ENCODE results near the gene CIB2.

CIB2 gene

DNA sequence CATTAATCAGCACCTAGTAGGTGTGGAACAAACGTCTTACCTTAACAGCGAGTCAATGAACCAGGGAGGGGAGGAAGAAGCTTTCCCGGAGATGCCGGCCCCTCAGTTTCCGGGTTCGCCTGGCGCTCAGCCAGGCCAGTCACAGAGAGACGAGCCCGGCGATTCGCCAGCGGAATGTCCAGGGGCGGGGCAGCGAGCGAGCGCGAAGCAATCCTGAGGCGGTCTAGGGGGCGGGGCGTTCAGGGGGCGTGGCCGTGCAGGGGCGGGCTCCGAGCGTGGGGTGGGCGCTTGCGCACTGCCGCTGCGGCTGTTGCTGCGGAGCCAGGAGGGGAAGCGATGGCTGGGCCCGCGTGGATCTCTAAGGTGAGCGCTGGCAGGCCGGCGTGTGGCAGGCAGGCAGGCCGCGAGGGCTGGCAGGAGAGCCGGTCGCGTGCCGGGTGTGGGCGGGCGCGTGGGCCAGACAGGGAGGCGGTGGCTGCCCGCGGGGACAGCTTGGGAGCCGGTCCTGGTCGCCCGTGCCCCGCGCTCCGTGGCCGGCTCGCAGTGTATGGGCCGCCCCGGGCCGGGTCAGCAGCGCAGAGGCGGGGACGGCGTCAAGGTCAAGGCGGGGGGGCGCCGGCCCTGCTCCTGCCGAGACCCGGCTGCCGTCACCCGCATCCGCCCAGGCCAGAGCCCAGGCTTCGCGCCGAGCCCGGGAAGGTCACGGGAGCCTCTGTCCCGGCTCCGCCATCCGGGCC is 18.0 kb upstream of the CIB2 start, which contains the start of gene IDH3A:
TSS of gene IDH3A (plus strand) at position 295 of the 737 bp plus-strand sequence. CDS start at position 337, 42 bp downstream.
- peak; percentile 99 for DNase-seq

GRCh38 chr15:78148392-78149067 is 17.3 kb upstream of the CIB2 start:
- peak; percentile 9 for DNase-seq

DNA sequence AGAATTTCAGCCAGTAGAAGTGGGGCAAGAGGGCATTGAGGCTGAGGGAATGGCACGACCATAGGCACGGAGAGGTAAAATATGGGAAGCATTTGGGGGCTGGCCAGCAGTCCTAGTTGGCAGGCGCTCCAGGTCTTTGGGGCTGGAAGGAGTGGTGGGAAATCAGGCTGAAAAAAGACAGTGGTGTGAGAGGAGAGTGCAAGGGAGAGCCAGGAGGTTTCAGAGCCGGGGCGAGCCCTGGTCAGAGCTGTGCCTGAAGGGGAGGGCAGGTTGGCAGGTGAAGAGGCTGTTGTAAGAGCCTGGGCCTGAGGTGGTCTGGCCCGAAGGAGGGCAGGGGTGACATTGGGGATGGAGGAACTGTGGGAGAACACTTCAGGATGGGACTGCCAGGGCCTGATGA is 16.3 kb upstream of the CIB2 start:
- no peak for DNase-seq

GRCh38 chr15:78146425-78147154 is 15.3 kb upstream of the CIB2 start:
- no peak for DNase-seq

GRCh38 chr15:78142332-78142731 is 11.1 kb upstream of the CIB2 start:
- DNase-seq, result no peak

DNA sequence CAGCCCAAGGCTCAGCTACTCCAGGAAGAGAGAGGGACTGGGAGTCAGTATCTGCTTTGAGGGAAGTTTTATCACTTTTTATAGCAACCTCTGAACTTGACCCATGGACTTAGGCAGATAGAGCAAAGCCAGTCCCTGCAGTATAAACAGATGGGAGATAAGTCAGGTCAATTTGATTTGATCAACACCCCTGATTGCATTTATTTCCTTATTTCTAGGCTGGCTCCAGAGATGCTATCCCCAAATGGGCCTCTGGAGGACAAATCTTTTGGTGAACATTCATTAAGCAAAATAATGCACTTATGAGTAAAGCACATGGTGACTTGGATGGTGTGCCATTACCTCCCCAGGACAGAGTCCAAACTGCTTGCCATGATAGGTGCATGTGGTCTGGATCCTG is 9.0 kb upstream of the CIB2 start:
- DNase-seq, result no peak

GRCh38 chr15:78139578-78139977 is 8.3 kb upstream of the CIB2 start:
- no peak for DNase-seq

DNA sequence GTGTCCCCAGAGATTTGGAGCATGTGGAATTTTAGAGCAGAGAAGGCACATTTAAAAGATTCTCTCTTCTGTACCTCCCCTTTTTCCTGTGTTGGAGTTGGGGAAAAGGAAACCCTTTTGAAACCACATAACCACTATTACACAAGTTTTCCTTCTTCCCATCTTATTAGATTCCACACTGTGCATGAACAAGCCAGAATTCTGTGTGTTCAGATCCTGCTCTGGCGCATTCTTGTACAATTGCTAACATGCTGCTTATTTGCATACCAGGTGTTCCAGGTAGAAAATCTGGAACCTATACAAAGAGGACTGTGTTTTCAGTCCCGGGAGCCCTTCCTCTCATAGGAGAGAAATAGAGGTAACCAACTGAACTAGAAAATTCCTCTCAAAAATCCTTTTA is 2.6 kb upstream of the CIB2 start:
- no peak for DNase-seq

DNA sequence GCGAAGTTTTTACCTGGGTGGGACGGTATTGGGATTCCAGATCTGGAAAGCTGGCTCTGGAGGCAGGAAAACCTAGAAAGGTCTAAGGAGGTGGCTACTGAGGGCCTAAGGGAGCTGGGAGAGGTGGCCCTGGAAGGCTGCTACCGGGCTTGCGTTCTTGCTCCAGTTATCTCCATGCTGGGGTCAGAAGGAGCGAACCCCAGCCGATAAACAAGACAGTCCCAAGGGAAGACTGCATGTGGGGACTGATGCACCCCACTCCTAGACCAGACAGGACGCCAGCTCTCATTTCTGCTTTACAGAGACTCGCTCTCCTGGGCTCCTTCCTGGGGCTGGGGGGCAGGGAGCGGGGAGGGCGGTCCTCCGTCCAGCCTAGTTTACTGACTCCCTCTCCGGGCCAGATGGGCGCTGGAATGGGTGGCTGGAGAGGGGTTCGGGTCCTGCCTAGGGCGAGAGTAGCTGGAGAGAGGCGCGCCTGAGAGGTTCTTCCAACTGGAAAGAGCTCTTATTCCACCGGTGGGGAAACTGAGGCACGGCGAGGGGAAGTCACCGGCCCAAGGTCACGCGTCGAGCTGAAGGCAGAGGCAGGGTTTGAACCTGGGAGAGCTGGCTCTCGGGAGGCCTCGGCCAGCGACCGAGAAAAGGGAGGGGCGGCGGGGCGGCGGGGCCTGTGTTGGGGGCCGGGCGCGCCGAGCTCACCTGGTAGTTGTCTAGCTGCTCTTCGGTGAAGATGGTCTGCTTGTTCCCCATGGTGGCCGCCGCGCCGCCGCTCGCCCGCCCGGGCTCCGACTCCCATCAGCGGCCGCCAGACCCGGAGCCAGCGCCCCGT is 565 bp downstream of the CIB2 start:
- no peak for DNase-seq

GRCh38 chr15:78129751-78130287 is 1.4 kb downstream of the CIB2 start:
- DNase-seq, result no peak

GRCh38 chr15:78129077-78129750 is 2.0 kb downstream of the CIB2 start:
- no peak for DNase-seq

GRCh38 chr15:78127882-78128281 is 3.4 kb downstream of the CIB2 start:
- DNase-seq, result no peak

- no peak for DNase-seq
Observed at GRCh38 chr15:78125267-78125666, 6.0 kb downstream of the CIB2 start.

DNA sequence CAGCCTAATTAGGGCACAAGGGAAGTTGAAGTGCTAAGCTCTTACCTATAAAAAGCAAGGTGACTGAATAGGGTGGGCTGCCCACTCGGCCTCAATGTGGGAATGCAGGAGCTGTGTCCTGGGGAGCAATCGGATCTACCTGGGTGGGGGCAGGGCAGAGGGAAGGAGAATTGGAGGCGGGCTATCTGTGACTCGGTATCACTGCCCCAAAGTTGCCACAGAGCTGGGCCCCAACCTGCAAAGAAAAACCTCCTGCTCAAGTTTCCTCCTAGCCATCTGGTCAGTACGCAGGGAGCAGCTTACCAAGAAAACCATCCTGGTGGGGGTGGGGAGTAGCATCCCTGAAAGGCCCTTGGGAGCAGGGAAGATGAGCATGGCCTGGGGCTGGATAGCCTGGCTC is 10.7 kb downstream of the CIB2 start:
- DNase-seq, result no peak

GRCh38 chr15:78112551-78112950 is 18.7 kb downstream of the CIB2 start:
- DNase-seq, result no peak

DNA sequence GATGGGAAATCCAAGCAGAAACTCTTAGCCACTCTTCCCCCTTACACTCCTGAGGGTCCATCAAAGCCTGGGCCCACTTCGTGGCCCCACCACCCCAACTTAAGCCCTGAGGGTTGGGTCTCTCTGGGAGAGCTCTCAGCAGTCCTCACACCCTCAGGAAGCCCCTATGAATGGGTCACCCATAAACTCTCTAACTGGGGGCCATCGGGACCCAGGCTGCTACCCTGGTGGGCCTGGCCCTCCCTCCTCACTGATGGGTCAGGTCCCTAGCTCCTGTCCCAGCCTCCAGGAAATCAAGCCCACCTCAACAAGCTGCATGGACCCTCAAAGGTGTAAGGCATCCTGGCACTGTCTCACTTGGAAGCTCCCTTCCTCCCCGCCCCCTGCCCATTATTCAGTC is 19.5 kb downstream of the CIB2 start:
- DNase-seq, result no peak

DNA sequence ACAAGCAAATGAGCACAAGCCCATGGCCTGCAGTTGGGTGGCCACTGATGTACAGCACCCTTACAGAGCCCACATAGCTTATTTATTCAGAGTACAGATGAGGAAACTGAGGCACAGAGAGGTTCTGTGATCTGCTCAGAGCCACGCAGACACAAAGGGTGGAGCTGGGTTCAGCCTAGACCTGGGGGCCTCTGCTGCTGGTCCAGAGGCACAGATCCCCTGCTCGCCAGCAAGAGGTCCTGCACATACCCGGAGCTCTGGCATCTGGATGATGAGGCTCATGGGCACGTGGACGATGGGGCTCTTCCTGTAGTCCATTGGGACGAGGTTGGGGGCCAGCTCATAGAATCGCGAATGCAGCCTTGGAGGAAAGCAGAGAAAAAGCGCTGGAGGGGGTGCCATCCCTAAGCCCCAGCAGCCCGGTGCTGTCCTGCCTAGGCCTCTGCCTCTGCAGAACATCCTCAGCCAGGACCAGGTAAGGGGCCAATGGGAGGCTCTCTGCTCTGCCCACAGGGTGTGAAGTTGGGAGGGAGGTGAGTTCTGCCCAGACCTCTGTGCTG is 20.2 kb downstream of the CIB2 start:
- DNase-seq, result no peak

DNA sequence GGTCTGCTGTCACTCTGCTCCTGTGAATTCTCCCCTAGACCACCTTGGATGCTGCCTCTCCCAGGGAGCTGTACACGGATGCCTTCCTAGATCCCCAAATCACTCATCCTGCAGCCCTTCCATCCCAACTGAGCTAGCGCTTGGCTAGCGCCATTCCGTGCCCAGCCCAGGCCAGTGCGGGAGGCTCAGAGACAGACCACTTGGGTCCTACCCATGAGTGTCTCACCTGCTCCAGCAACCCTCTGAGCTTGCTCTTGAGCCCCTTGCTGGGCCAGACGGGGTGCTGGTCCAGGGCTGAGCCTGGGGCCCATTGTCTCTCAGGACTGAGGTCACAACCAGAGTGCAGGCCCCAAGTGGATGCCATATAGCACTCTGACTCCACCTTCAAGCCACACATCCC is 21.1 kb downstream of the CIB2 start:
- DNase-seq, result no peak

DNA sequence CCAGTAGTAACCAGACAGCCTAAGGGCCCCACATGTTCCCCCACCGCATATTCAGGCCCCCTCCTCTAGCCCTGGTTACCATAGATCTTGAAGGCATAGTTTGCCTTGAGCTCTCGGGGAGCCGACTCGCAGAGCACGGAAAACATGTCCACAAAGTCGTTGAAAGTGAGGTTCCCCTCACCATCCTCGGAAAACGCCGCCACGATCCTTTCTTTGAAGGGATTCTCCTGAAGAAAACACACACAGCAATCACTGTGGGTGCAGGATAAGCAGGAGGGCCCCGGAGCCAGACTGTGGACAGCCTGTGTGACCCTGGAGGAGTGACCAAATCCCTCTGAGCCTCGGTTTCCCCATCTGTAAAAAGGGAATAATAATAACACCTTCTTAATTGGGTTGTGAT is 22.1 kb downstream of the CIB2 start:
- no peak for DNase-seq

DNA sequence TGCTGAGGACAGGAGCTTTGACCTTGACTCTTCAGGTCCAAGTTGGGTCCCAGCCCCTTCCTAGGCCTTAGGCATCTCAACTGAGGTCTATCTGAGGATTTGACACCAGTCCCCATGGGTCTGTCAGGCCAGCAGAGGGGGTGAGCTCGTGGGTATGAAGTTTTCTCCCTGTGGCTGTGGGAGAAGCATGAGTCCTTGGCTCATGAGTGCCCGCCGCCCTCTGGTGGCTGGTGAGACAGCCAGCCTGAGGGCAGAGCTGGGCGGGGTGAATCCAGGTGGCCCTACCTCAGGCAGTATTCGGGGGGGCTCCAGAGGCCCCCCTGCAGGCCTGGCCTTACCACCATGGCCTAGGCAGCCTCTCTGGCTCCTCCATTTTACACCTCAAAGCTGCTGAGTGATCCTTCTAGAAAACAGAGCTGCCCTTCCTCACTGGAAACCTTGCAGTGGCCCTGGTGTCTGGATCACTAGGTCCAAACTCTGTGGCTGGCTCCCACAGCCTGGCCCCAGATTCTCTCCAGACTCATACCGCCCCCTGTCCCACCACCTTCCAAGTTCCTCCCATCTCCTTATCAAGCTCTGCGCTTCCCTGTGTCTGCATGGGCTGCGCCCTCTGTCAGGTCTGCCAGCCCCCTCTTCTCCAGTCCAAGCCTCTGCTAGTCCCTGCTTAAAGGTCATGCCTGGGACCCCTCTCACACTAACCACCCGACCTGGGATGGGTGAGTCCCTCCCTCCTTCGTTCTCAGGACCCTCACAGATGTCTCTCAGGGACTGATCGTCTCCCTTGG is 22.8 kb downstream of the CIB2 start:
- DNase-seq, result peak; percentile 87

DNA sequence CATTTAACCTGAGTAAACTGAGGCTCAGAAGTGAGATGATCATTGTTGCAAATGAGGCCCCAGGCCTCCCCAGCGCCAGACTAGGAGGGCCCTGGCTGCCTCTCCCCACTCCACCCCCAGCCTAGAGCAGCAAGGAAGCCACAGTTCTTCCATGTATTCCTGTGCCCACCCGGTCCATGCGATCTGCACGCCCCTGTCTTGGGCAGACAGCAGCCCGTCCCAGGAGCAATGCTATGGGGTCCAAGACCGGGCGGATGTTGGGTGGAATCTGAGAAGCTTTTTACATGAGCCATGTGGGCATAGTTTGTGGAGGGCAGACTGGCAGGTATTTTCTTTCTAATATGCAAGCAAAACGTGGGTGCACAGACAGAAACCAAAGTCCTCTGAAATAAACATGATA is 23.8 kb downstream of the CIB2 start:
- DNase-seq, result no peak
